NOMO-1 (cell line): ENCODE results near the gene RSF1.

Experiments used
- DNase-seq, 2 experiments: peaks; one replicate each; lab custom pipeline; 2025; ENCODE audit not compliant: unreplicated experiment in 2 of 2; lab: John Stamatoyannopoulos, UW

RSF1 gene

GRCh38 chr11:77695417-77695816 is 125.1 kb downstream of the RSF1 start:
- no peak for DNase-seq

GRCh38 chr11:77690649-77691048 is 129.9 kb downstream of the RSF1 start:
- DNase-seq, result no peak

- DNase-seq, result no peak
Observed at GRCh38 chr11:77687088-77687487, 133.4 kb downstream of the RSF1 start.

GRCh38 chr11:77677138-77677537 is 143.4 kb downstream of the RSF1 start:
- no peak for DNase-seq

GRCh38 chr11:77672264-77672663 is 148.3 kb downstream of the RSF1 start:
- no peak for DNase-seq

GRCh38 chr11:77669848-77670511 is 150.5 kb downstream of the RSF1 start:
- DNase-seq, result no peak

GRCh38 chr11:77668760-77669159 is 151.8 kb downstream of the RSF1 start:
- DNase-seq, result no peak

- no peak for DNase-seq
Observed at GRCh38 chr11:77665240-77665965, 155.1 kb downstream of the RSF1 start.

- DNase-seq, result no peak
Observed at GRCh38 chr11:77661670-77662069, 158.9 kb downstream of the RSF1 start.

- DNase-seq, result peak in 1 of 2 experiments; percentile 77
Observed at GRCh38 chr11:77660947-77661346, 159.6 kb downstream of the RSF1 start.

GRCh38 chr11:77658213-77659013 is 162.1 kb downstream of the RSF1 start:
- no peak for DNase-seq

GRCh38 chr11:77656362-77656761 is 164.2 kb downstream of the RSF1 start:
- no peak for DNase-seq

- no peak for DNase-seq
Observed at GRCh38 chr11:77654770-77655434, 165.6 kb downstream of the RSF1 start.

GRCh38 chr11:77650123-77650522 is 170.4 kb downstream of the RSF1 start:
- DNase-seq, result no peak

- no peak for DNase-seq
Observed at GRCh38 chr11:77647654-77648305, 172.7 kb downstream of the RSF1 start.

- DNase-seq, result no peak
Observed at GRCh38 chr11:77644887-77645286, 175.6 kb downstream of the RSF1 start.

- no peak for DNase-seq
Observed at GRCh38 chr11:77642228-77642627, 178.3 kb downstream of the RSF1 start.

GRCh38 chr11:77637345-77638165 is 183.0 kb downstream of the RSF1 start, which contains the start of gene CLNS1A:
Gene CLNS1A (minus strand): TSS chr11:77637794. CDS start chr11:77637714, 80 bp downstream.
- peak; percentile 90 to 97 for DNase-seq

GRCh38 chr11:77636731-77637344 is 183.7 kb downstream of the RSF1 start:
- DNase-seq, result peak; percentile 40 to 79
